ENCODE data around the gene GLTPD2. TPM values are rescaled to one million over a fixed set of nuclear protein-coding genes. Genes with fewer than 3 reads are reported as not detected.

Gene GLTPD2
- total and polyA plus RNA-seq, 2 donors (not counting 1 experiment from before 2014, with no cell fraction given) = not detected

DNA sequence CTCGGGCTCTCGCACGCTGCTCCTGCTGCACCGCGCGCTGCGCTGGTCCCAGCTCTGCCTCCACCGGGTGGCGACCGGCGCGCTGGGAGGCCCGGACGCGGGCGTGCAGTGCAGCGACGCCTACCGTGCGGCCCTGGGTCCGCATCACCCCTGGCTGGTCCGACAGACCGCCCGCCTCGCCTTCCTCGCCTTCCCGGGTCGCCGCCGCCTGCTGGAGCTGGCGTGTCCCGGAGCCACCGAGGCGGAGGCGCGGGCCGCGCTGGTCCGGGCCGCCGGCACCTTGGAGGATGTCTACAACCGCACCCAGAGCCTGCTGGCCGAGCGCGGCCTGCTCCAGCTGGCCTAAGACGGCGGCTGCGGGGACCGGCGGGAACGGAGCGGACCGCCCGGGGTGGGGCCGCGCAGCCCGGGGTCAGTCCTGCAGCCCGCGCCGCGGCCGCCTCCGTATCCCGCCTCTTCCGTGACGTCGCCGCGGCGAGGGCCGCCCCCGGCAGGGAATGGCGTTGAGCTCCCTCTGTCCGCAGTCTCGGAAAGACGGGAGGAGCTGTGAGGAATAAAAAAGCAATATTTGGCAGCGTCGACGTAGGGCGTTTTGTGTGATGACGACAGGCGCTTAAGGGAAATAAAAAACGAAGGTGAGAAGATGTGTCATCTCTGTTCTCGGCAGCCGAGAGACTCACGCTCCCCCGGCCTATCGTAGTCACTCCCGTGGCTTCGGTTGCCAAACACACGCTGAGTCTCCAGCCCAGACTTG, 1.4 kb downstream of the GLTPD2 start:
- H3K4me1 Mint-ChIP-seq = peaks cover 30% of the 10 kb centered on the region
- Histone ChIP-seq H2AFZ (ENCODE audit: insufficient read depth, low read depth, low read length, poor library complexity, severe bottlenecking) (peak overlapping the region; percentile 86), H3K9me3 (ENCODE audit: control extremely low read depth in 1 of 3, control insufficient read depth in 2 of 3, insufficient read depth in 1 of 3, low read length in 2 of 3) (peaks cover 0 to 27% (median 0%) of the 10 kb centered on the region in 3 donors), H3K4me3 (ENCODE audit: control extremely low read depth in 1 of 5, extremely low read depth in 1 of 5, insufficient read depth in 1 of 5, low read depth in 2 of 5, low read length in 4 of 5) (peak overlapping the region; percentile 27 to 70 (median 63)), H3K27ac (ENCODE audit: low read length in 2 of 2) (peak overlapping the region in 1 of 2 donors; percentile 53), H3K27me3 (replicated peaks in 1 of 4; ENCODE audit: control extremely low read depth in 1 of 4, control insufficient read depth in 3 of 4, insufficient read depth in 4 of 4, low read length in 3 of 4) (peaks cover 0 to 44% (median 27%) of the 10 kb centered on the region in 4 experiments), H3K4me2 (replicated peaks; ENCODE audit: low read depth, low read length, poor library complexity, severe bottlenecking) (peak overlapping the region; percentile 95), H4K20me1 (ENCODE audit: control insufficient read depth, insufficient read depth, low read length, poor library complexity, severe bottlenecking) (no peaks in the 10 kb centered on the region), H3K4me1 (ENCODE audit: control insufficient read depth in 2 of 2, insufficient read depth in 2 of 2, low read length in 2 of 2) (peaks cover 28 to 33% of the 10 kb centered on the region in 2 donors), H3K36me3 (replicated peaks in 1 of 2; ENCODE audit: control extremely low read depth in 1 of 2, control insufficient read depth in 1 of 2, extremely low read depth in 1 of 2, insufficient read depth in 2 of 2, low read length in 1 of 2) (no peaks in the 10 kb centered on the region), H3K79me2 (ENCODE audit: control insufficient read depth, insufficient read depth, low read length) (no peaks in the 10 kb centered on the region), H3K9ac (ENCODE audit: low read length) (peak overlapping the region; percentile 70)
- CTCF ChIA-PET = interaction anchor here (0.6 to 3.2 kb wide), 28 partner anchors 9 to 151 kb away, joined by 3 to 36 read pairs (median 5); partner anchors contain the start of genes ARRB2, C17orf114, CHRNE and CXCL16
- no peaks in the 10 kb centered on the region for H3K9me3 Mint-ChIP-seq (ENCODE audit: insufficient read depth)
- under 1% methylated on average over 89 of the region's 91 CpGs for WGBS (ENCODE audit: insufficient coverage)
- peak overlapping the region; percentile 94 for H3K4me3 Mint-ChIP-seq
- TF ChIP-seq EZH2 (IDR thresholded peaks at IDR 0.05; ENCODE audit: borderline replicate concordance, insufficient read depth, low read depth, low read length, poor library complexity, severe bottlenecking) = no peak
- TF ChIP-seq, protein P1, sequence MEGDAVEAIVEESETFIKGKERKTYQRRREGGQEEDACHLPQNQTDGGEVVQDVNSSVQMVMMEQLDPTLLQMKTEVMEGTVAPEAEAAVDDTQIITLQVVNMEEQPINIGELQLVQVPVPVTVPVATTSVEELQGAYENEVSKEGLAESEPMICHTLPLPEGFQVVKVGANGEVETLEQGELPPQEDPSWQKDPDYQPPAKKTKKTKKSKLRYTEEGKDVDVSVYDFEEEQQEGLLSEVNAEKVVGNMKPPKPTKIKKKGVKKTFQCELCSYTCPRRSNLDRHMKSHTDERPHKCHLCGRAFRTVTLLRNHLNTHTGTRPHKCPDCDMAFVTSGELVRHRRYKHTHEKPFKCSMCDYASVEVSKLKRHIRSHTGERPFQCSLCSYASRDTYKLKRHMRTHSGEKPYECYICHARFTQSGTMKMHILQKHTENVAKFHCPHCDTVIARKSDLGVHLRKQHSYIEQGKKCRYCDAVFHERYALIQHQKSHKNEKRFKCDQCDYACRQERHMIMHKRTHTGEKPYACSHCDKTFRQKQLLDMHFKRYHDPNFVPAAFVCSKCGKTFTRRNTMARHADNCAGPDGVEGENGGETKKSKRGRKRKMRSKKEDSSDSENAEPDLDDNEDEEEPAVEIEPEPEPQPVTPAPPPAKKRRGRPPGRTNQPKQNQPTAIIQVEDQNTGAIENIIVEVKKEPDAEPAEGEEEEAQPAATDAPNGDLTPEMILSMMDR (IDR thresholded peaks at IDR 0.05) = peak; percentile 81
- peaks cover 27% of the 10 kb centered on the region for H3K27me3 Mint-ChIP-seq
- ATAC-seq (ENCODE audit: low read depth) = peak; percentile 94
- POLR2A ChIA-PET = interaction anchor here (0.8 to 1.7 kb wide), 9 partner anchors 16 to 177 kb away, joined by 3 to 5 read pairs (median 3); partner anchors contain the start of genes MED11, MINK1, PFN1 and PLD2
- peak overlapping the region; percentile 93 for H3K27ac Mint-ChIP-seq
- DNase-seq = peak; percentile 89
- intact Hi-C loops (cut with micrococcal nuclease) = loop anchor here (1.0 to 10.0 kb wide), 5 partner anchors 17 to 225 kb away; partner anchors contain the start of genes ARRB2, GGT6, MED11 and PLD2
